ENCODE measurements around the gene GALR2.
"Not testable (repeated sequence)": the region's sequence is repeated elsewhere in the genome, so short reads cannot be mapped to it uniquely, and the experiment has no call there.

DNA sequence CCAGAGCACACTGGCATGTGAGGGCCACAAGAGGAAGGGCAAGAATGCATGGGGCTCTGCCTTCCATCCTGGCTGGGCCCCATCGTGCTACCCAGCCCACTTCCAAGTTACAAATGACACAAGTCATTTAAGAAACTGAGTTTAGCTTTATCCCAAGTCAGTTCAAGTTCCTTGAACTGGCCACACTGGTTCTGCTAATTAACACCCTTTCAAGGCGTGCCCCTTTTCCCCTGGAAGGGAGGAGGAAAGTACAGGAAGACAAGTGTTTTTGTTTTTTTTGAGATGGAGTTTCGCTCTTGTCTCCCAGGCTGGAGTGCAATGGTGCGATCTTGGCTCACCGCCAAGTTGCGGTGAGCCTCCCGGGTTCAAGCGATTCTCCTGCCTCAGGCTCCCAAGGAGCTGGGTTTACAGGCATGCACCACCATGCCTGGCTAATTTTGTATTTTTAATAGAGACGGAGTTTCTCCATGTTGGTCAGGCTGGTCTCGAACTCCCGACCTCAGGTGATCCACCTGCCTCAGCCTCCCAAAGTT lies 30.0 kb upstream of the GALR2 start:
- TF ChIP-seq, protein P1, sequence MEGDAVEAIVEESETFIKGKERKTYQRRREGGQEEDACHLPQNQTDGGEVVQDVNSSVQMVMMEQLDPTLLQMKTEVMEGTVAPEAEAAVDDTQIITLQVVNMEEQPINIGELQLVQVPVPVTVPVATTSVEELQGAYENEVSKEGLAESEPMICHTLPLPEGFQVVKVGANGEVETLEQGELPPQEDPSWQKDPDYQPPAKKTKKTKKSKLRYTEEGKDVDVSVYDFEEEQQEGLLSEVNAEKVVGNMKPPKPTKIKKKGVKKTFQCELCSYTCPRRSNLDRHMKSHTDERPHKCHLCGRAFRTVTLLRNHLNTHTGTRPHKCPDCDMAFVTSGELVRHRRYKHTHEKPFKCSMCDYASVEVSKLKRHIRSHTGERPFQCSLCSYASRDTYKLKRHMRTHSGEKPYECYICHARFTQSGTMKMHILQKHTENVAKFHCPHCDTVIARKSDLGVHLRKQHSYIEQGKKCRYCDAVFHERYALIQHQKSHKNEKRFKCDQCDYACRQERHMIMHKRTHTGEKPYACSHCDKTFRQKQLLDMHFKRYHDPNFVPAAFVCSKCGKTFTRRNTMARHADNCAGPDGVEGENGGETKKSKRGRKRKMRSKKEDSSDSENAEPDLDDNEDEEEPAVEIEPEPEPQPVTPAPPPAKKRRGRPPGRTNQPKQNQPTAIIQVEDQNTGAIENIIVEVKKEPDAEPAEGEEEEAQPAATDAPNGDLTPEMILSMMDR (IDR thresholded peaks at IDR 0.05) = not testable (repeated sequence)
- not testable (repeated sequence) for TF ChIP-seq POLR2A (IDR thresholded peaks at IDR 0.05)

Data from uterus (tissue), 2 donors.